Left hindlimb (tissue), 1 donor: ENCODE results near the gene KCNC2.
"Not testable (repeated sequence)": the region's sequence is repeated elsewhere in the genome, so short reads cannot be mapped to it uniquely, and the experiment has no call there.

Experiments used
- DNase-seq: peaks from one replicate; pipeline ENCODE4 v3.0.0-alpha.2; 2018

Gene KCNC2

DNA sequence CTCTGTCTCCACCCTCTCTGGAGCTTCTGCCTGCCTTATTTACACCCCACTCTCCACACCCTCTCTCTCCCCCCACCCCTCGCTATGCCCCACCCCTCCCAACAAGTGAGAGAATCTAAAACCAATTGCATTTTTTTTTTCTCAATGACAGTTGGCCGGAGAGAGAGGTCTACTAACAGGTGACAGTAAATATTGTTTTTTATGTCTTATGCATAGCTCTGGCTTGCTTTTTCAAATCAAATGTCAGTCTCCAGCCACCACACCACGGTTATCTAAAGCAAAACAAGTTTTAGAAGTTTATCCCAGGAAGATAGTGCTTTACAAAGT lies at the start of gene KCNC2:
Gene KCNC2 (minus strand): TSS at position 28 of the 327 bp plus-strand sequence.
- no peak for DNase-seq

DNA sequence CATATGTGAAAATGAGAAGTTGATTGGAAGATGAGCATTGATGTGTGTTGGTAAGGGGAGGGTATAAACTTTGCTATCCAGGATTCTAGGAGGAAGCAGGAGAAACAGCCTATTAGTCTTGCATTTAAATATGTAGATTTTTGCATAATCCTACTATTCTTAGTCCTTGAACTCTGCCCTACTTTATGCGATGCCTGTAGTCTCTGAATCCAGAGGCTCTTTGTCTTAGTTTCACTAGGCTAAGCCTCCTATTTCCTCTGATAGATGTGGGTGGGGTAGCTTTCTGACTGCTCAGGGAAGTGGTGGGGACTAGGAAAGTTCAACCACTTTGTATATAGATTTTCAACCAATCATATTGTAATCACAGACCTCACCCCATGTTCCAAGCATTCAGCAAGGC lies 49.5 kb upstream of the KCNC2 start:
- DNase-seq = no peak

DNA sequence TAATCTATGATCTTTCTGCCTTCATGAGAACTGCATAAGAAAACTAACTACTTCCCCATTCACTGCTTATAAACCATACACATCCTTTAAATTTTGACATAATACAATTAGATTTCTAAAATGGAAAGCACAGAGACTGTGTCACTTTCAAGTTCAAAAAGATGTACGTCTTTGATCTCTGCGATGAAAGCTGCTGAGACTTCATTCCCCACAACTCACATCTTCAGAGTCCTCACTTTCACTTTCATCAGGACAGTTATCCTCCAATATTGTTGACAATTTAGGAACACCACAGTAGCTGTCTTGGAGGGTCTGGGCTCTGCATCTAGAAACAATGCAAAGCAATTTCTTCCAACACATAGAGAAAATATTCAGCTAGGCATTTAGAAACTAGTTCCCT lies 47.9 kb upstream of the KCNC2 start:
- no peak for DNase-seq

DNA sequence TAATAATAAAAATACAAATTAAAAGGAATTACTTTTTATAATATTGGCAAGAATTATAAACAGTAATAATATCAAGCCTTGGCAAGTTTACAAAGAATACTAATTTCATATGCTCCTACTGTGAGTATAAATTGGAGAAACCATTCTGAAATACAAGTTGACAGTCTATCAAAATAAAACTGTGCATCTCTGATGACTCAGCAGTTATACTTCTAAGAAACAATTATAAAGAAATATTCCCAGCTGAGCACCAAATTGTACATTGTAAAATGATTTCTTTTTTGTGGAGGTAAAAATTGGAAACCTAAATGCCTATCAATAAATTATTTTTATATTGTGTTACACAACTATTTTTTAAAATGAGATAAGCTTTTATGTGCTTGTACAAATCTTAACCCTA lies 35.5 kb upstream of the KCNC2 start:
- no peak for DNase-seq

GRCh38 chr12:75239987-75240386 lies 30.3 kb upstream of the KCNC2 start:
- no peak for DNase-seq

- DNase-seq = no peak
Measured at GRCh38 chr12:75236206-75236605, 26.6 kb upstream of the KCNC2 start.

- DNase-seq = no peak
Measured at GRCh38 chr12:75227132-75227531, 17.5 kb upstream of the KCNC2 start.

GRCh38 chr12:75212072-75212471 lies 2.4 kb upstream of the KCNC2 start:
- no peak for DNase-seq

DNA sequence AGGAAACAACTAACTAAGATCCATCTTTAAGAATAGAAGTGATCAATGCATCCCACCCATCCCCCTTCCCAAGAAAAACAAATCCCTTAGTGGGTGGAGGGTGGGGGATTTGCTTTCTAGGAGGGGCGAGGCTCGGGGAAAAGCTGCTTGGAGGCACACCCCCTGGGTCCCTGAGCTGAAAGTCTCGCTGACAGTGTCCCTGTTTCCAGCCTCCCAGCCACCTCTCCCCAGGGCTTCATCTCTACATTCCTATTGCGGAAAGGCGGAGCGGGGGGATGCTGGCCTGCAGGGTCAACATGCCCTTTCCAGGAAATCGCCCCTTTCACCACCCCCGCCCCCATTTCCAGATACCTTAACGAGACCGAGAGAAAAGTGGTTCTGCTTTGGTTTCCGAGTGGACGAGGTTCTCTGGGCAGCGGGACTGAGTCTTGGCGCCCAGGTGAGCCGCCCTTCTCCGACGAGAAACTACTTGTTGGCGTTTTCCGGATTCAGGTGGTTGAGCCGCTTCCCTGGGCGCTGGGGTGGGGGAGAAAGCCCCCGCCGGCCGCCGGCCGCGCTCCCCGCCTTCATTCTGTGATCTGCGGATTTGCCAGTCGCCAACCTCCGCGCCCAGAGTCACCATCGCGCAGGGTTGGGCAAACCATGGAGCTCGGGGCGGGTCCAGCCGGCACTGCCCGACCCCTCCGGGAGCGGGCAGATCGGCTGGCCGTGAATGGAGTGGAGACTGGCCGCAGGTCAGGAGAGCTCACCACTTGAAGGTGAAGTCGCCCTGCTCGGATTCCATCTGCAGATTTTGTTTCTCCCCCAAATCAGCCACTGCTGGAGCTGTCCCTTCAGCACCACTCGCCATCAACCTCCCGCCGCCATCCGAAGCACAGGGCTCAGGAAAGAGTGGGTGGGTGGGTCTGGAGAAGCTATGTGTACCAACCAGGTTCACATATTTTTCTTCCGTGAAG lies 505 bp downstream of the KCNC2 start:
- DNase-seq = no peak

- DNase-seq = no peak
Measured at GRCh38 chr12:75207338-75208083, 2.1 kb downstream of the KCNC2 start.

GRCh38 chr12:75205558-75205957 lies 4.1 kb downstream of the KCNC2 start:
- DNase-seq = no peak

- DNase-seq = no peak
Measured at GRCh38 chr12:75196865-75197264, 12.8 kb downstream of the KCNC2 start.

GRCh38 chr12:75196408-75196807 lies 13.2 kb downstream of the KCNC2 start:
- DNase-seq = no peak

- DNase-seq = no peak
Measured at GRCh38 chr12:75194250-75194649, 15.4 kb downstream of the KCNC2 start.

DNA sequence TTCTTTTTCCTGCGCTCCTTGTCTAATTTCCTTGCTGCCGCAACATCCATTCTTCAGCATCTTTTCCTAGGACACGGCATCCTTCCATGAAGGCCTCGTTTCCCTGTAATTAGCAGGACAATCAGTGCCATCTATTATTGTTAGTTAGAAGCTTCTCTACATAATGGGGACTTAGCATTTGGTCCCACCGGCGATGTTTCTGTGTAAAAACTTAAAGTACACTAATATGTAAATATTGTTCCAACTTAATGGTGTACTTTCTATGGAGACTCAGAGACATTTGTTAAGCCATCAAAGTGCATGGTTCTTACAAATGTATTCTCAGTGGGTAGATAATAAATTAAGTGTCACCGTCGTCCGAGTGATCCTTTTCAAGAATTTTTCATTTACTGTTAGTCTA lies 17.4 kb downstream of the KCNC2 start:
- no peak for DNase-seq

- DNase-seq = no peak
Measured at GRCh38 chr12:75190846-75191245, 18.8 kb downstream of the KCNC2 start.

DNA sequence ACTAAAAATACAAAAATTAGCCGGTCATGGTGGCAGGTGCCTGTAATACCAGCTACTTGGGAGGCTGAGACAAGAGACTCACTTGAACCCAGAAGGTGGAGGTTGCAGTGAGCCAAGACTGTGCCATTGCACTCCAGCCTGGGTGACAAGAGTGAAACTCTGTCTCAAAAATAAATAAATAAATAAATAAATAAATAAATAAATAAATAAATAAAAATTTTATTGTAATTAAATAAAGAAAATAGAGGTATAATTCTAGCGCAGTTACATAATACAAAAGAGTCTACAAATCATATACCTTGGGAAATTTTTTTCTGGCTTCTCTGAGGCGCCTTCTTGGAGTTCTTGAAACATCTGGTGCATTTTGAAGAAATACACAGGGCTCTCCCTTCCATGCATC lies 23.8 kb downstream of the KCNC2 start:
- DNase-seq = not testable (repeated sequence)

DNA sequence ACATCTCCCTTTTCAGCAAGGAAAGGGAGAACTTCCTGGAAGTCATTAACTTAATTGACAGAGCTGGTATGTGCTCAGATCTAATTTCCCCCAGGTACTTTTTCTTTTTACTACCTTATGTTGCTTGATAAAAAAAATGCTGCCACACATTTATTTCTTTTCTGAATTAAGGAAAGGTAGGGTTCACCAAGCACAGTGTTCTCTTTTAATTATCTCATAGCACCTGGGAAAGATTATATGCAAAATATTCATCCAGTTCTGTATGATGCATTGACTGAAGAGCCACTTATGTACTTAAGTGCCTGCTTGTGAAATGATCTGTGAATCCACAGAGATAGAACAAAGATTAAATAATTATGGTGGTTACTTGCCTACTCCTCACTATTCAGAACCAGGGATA lies 25.1 kb downstream of the KCNC2 start:
- DNase-seq = no peak

DNA sequence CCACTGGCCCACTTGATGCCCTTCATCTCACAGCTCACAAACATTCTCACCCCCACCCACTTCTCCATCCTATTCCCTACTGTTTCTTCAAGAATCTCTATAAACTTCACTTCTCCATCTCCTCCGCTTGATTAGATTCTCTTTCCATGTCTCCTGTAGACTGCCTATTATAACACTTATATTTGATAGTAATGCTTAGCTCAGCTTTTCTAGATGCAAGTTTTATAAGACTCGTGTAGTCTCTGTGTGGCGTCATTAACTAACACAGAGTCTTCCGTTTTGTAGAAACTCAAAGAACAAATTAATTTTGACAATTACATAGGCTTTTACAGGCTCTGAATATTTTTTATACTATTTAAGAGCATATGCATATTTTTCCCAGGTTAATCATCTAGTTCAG lies 25.7 kb downstream of the KCNC2 start:
- no peak for DNase-seq

DNA sequence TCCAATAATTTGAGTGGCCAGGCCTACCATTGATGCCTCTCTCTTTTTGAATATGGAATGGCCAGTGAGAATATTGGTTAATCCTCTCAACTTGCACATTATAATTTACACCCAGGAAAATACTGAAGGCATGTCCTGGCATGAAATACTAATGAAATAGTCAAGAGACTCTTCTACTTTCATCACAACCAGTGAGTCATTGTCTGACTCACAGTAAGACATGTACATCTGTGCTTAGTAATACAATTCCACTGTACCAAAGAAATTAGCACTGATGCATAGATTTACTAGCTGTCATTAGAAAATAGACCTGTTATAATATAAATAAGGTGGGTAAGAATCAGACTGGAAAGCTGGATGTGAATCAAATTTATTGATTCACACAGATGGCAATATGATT lies 31.6 kb downstream of the KCNC2 start:
- DNase-seq = no peak

GRCh38 chr12:75172611-75173010 lies 37.0 kb downstream of the KCNC2 start:
- DNase-seq = no peak

DNA sequence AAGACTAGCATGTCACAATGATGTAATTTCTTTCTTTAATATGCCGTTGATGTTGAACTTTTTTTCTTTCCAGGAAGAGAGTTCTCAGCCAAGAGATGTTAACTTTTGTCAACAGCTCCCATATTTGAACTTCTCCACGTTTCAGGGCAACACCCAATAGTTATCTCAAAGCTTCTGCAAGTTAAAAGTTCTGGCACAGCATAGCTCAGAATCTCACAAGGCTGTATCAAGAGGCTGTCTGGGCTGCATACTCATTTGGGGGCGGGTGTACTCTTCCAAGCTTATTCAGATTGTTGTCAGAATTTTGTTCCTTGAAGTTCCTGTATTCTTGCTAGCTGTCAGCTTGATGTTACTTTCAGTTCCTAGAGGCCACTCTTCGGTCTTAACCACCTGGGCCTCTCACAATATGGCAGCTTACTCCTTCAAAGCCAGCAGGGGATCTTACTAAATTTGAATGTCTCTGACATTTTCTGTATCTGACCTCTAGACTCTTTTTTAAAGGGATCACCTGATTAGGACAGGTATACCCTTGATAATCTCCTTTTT lies 38.9 kb downstream of the KCNC2 start:
- no peak for DNase-seq

- no peak for DNase-seq
Measured at GRCh38 chr12:75162845-75163244, 46.8 kb downstream of the KCNC2 start.

- no peak for DNase-seq
Measured at GRCh38 chr12:75161488-75161887, 48.2 kb downstream of the KCNC2 start.
